ENCODE measurements around the gene BAIAP2.

- TF ChIP-seq POLR2AphosphoS5 (IDR thresholded peaks at IDR 0.05; ENCODE audit: borderline replicate concordance, low read depth, low read length) (no peak), EZH2 (IDR thresholded peaks at IDR 0.05) (no peak)
These were observed 8.9 kb downstream of the BAIAP2 start for GRCh38 chr17:81043725-81044427.
